Renal cortex interstitium (tissue), 15 donors: ENCODE data around the gene METTL13. TPM values are rescaled to one million over a fixed set of nuclear protein-coding genes. Genes with fewer than 3 reads are reported as not detected.

ENCODE experiments used
- DNase-seq, 11 donors: peaks; one replicate each; pipeline ENCODE4 v3.0.0-alpha.2; 2013; ENCODE audit warnings: low read depth in 9 of 11, low spot score in 4 of 11; ENCODE audit errors: extremely low read depth in 1 of 11
- long read RNA-seq, 16 experiments: transcript quantifications; one replicate each; lab custom pipeline, GENCODE V29; 2026
- polyA plus RNA-seq, 3 donors: library from polyadenylated mRNA; unstranded; fragments of 120-200 nt; gene quantifications; one replicate each; pipeline ENCODE4 v1.2.1, GENCODE V29; 2013; ENCODE audit not compliant: insufficient read length in 3 of 3

METTL13 gene
- polyA plus RNA-seq: 10 to 100 TPM; 36.0 to 40.9 (median 38.9) TPM
- long read RNA-seq, donor 1, partial matches to known transcripts: 0 of 2 reads
- long read RNA-seq, donor 1, other reads (novel, unspliced or antisense): 0 of 2 reads
- long read RNA-seq, donor 2, partial matches to known transcripts: 0 of 1 reads
- long read RNA-seq, donor 2, other reads (novel, unspliced or antisense): 0 of 1 reads
- long read RNA-seq, donor 3, transcript METTL13-201 (8 exons, 3,327 nt): major isoform, 7 of 7 reads
- long read RNA-seq, donor 3, partial matches to known transcripts: 0 of 7 reads
- long read RNA-seq, donor 3, other reads (novel, unspliced or antisense): 0 of 7 reads
- long read RNA-seq, donor 4, partial matches to known transcripts: 9 of 11 reads
- long read RNA-seq, donor 4, other reads (novel, unspliced or antisense): 0 of 11 reads
- long read RNA-seq, donor 5: 0 reads
- long read RNA-seq, donor 6, partial matches to known transcripts: 0 of 3 reads
- long read RNA-seq, donor 6, other reads (novel, unspliced or antisense): 0 of 3 reads
- long read RNA-seq, donor 7, transcript METTL13-201 (8 exons, 3,327 nt): major isoform, 5 of 15 reads
- long read RNA-seq, donor 7, partial matches to known transcripts: 10 of 15 reads
- long read RNA-seq, donor 7, other reads (novel, unspliced or antisense): 0 of 15 reads
- long read RNA-seq, donor 8, partial matches to known transcripts: 12 of 16 reads
- long read RNA-seq, donor 8, other reads (novel, unspliced or antisense): 0 of 16 reads
- long read RNA-seq, donor 9, transcript METTL13-201 (8 exons, 3,327 nt): major isoform, 6 of 6 reads
- long read RNA-seq, donor 9, partial matches to known transcripts: 0 of 6 reads
- long read RNA-seq, donor 9, other reads (novel, unspliced or antisense): 0 of 6 reads
- long read RNA-seq, donor 10, partial matches to known transcripts: 10 of 13 reads
- long read RNA-seq, donor 10, other reads (novel, unspliced or antisense): 0 of 13 reads
- long read RNA-seq, donor 11, transcript METTL13-201 (8 exons, 3,327 nt): major isoform, 8 of 13 reads
- long read RNA-seq, donor 11, partial matches to known transcripts: 5 of 13 reads
- long read RNA-seq, donor 11, other reads (novel, unspliced or antisense): 0 of 13 reads
- long read RNA-seq, donor 12: 0 reads
- long read RNA-seq, donor 13, transcript METTL13-201 (8 exons, 3,327 nt): major isoform, 5 of 17 reads
- long read RNA-seq, donor 13, partial matches to known transcripts: 11 of 17 reads
- long read RNA-seq, donor 13, other reads (novel, unspliced or antisense): 0 of 17 reads
- long read RNA-seq, donor 14, transcript METTL13-201 (8 exons, 3,327 nt): major isoform, 5 of 5 reads
- long read RNA-seq, donor 14, partial matches to known transcripts: 0 of 5 reads
- long read RNA-seq, donor 14, other reads (novel, unspliced or antisense): 0 of 5 reads
- long read RNA-seq, donor 15: 0 reads
- long read RNA-seq, donor 16, transcript METTL13-201 (8 exons, 3,327 nt): major isoform, 18 of 24 reads
- long read RNA-seq, donor 16, partial matches to known transcripts: 6 of 24 reads
- long read RNA-seq, donor 16, other reads (novel, unspliced or antisense): 0 of 24 reads

- peak; percentile 92 to 99 (median 97) for DNase-seq
Observed at GRCh38 chr1:171781176-171781875, at the start of gene METTL13. METTL13 (plus strand) TSS chr1:171781660; CDS start chr1:171781968, 308 bp downstream.

- DNase-seq: no peak
Observed at GRCh38 chr1:171736196-171736595, 45.3 kb upstream of the METTL13 start.

GRCh38 chr1:171738911-171739310, 42.5 kb upstream of the METTL13 start:
- no peak for DNase-seq

- DNase-seq: no peak
Observed at GRCh38 chr1:171739656-171740055, 41.8 kb upstream of the METTL13 start.

- no peak for DNase-seq
Observed at GRCh38 chr1:171740356-171740863, 41.0 kb upstream of the METTL13 start.

- DNase-seq: peak in 6 of 11 donors; percentile 17 to 34 (median 22)
Observed at GRCh38 chr1:171740987-171741871, 40.2 kb upstream of the METTL13 start.

GRCh38 chr1:171741872-171742576, 39.4 kb upstream of the METTL13 start, which contains the start of gene VAMP4:
VAMP4 (minus strand) TSS chr1:171742065; CDS start chr1:171738414, 3,651 bp downstream.
- DNase-seq: peak; percentile 80 to 88 (median 85)

- peak in 7 of 11 donors; percentile 25 to 48 (median 37) for DNase-seq
Observed at GRCh38 chr1:171742577-171742922, 38.9 kb upstream of the METTL13 start.

- DNase-seq: peak in 2 of 11 donors; percentile 5 to 18
Observed at GRCh38 chr1:171743081-171743870, 38.2 kb upstream of the METTL13 start.

- DNase-seq: no peak
Observed at GRCh38 chr1:171744986-171745385, 36.5 kb upstream of the METTL13 start.

- DNase-seq: no peak
Observed at GRCh38 chr1:171748651-171749050, 32.8 kb upstream of the METTL13 start.

GRCh38 chr1:171751221-171751620, 30.2 kb upstream of the METTL13 start:
- no peak for DNase-seq

GRCh38 chr1:171753182-171753581, 28.3 kb upstream of the METTL13 start:
- no peak for DNase-seq

GRCh38 chr1:171753685-171754352, 27.6 kb upstream of the METTL13 start:
- no peak for DNase-seq

GRCh38 chr1:171754353-171754705, 27.1 kb upstream of the METTL13 start:
- DNase-seq: no peak
